WI38 (cell line): ENCODE data around the gene FOXN3.

Source experiments
- H3K4me3 ChIP-seq: 2 replicates; pipeline ENCODE4 v1.5.1; 2011; ENCODE audit warnings: low read depth, mild to moderate bottlenecking, control low read depth, low read length
- TF ChIP-seq, protein P1 (sequence below): IDR thresholded peaks from 2 replicates; pipeline ENCODE4 v1.5.1; 2012; ENCODE audit warnings: low read depth, mild to moderate bottlenecking, control low read depth, low read length

FOXN3 gene, protein sequence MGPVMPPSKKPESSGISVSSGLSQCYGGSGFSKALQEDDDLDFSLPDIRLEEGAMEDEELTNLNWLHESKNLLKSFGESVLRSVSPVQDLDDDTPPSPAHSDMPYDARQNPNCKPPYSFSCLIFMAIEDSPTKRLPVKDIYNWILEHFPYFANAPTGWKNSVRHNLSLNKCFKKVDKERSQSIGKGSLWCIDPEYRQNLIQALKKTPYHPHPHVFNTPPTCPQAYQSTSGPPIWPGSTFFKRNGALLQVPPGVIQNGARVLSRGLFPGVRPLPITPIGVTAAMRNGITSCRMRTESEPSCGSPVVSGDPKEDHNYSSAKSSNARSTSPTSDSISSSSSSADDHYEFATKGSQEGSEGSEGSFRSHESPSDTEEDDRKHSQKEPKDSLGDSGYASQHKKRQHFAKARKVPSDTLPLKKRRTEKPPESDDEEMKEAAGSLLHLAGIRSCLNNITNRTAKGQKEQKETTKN

DNA sequence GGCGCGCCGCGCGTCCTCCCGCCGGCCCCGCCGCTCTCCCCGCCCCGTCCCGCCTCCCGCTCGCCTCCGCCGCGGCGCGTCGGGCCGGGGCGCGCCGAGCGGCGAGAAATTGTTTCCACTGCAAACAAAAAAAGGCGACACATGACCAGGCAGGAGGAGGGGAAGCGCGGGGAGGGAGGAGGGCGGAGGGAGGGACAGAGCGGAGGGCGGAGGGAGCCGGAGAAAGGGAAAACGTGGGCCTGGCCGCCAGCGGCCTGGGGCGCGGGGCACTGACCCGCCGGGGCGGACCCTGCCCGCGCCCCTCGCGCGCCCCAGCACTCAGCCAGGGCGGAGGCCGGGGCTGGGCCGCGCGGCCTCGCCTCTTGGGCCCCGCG, at the start of gene FOXN3:
FOXN3 (minus strand) TSS at position 143 of the 374 bp plus-strand sequence. CDS start 4,757 bp downstream, outside the sequence.
- TF ChIP-seq, protein P1, sequence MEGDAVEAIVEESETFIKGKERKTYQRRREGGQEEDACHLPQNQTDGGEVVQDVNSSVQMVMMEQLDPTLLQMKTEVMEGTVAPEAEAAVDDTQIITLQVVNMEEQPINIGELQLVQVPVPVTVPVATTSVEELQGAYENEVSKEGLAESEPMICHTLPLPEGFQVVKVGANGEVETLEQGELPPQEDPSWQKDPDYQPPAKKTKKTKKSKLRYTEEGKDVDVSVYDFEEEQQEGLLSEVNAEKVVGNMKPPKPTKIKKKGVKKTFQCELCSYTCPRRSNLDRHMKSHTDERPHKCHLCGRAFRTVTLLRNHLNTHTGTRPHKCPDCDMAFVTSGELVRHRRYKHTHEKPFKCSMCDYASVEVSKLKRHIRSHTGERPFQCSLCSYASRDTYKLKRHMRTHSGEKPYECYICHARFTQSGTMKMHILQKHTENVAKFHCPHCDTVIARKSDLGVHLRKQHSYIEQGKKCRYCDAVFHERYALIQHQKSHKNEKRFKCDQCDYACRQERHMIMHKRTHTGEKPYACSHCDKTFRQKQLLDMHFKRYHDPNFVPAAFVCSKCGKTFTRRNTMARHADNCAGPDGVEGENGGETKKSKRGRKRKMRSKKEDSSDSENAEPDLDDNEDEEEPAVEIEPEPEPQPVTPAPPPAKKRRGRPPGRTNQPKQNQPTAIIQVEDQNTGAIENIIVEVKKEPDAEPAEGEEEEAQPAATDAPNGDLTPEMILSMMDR = no peak
- H3K4me3 ChIP-seq = peak within 1 kb of the TSS; percentile 86

DNA sequence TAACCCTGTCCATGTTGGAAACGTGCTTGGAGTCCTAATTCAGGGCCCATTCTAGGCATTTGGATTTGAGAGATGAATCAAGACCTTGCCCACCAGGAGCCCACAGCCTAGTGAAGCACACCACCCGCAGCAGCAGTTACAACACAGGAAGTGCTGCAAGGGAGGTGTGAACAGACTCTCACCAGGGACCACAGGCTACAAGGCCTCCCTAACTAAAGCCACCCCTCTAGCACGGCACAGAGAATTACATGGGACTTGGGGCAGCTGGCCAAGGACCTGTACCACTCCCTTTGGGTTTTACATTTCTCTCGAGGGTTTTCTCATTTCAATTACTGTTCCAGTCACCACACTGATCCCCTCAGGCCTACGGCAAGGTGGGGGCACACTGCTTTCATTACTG, 49.5 kb upstream of the FOXN3 start:
- TF ChIP-seq, protein P1 = no peak

DNA sequence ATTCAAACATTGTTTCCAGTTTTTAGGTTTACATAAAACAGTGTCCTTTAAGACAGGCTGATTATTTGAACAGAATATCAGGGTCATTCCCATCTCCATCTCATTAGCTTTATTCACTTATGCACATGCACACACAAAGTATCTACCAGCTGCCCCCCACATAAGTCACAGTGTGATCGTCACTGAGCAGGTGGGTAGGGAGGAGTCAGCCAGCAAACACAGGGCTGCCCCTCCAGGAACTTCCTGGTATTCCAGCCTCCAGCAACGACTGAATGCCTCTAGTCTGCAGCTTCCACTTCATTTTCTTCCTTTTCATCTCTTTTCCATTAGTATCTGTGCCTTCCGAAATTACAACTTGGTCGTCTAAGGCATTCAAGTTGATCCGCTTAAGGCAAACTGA, 48.8 kb upstream of the FOXN3 start:
- H3K4me3 ChIP-seq = no peak overlapping the region
- TF ChIP-seq, protein P1 = no peak

More for the DNA sequence above, 49.5 kb upstream of the FOXN3 start:
- no peak overlapping the region for H3K4me3 ChIP-seq

DNA sequence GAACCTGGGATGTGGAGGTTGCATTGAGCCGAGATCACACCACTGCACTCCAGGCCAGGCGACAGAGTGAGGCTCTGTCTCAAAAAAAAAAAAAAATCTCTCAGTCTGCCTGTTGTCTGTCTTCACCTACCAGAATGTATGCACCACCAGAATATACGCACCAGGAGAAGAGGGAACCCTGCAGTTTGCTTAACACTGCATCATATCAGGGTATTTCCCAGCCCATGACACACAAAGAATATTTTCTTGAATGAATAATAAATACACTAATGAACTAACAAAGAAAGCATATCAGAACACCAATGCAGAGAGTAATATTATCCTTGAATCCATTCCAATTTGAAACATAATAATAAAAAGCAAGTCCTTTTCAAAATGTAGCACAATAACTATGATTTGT, 44.2 kb upstream of the FOXN3 start:
- no peak overlapping the region for H3K4me3 ChIP-seq
- TF ChIP-seq, protein P1 = no peak

DNA sequence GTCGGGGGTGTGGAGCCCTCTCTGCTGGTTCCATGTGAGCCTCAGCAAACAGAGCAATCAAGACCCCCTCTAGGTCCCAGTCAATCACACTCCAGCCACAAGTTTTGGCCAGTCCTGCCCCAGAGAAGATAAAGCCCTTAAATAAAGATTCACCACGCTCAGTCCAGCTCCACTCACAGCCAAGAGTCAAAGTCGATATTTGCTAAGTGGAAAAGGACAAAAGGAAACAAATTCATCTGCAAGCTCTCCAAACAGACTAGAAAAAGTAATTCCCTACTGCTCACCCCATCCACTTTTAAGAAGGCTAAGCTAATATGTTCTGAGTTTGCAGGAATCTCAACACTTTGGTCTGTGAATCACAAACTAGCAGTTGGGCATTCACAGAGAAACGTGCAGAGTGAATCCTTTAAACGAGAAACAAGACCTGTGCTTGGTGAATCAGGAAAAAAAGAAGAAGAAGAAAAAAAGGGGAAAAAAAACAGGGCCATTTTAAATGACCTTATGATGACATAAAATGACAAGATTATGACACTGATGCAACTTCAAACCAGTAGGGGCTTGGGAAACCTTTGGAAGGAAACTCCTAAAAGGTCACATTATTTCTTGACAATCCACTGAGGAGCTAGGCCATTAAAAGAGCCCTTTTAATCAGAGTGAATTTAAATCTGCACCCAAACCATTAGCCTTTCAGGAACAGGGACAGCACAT, 41.8 kb upstream of the FOXN3 start:
- TF ChIP-seq, protein P1 = no peak
- H3K4me3 ChIP-seq = no peak overlapping the region

DNA sequence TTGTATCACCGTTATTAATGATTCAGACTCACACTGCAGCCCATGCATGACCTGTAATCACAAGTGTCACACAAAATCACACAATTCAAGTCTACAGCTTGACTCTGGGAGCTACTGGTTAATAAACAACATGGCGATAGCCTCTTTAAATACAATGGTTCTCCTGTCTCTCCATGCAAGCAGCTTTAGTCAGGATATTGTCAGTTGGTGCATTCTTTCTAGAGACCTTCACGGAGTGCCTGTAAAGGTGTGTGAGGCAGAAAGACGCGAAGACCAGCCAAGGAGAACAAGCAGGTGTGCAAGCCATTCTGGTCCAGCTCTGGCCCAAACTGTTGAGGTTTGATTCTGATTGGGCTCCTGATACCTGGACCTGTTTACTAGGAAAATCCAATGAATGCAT, 40.0 kb upstream of the FOXN3 start:
- TF ChIP-seq, protein P1 = no peak

DNA sequence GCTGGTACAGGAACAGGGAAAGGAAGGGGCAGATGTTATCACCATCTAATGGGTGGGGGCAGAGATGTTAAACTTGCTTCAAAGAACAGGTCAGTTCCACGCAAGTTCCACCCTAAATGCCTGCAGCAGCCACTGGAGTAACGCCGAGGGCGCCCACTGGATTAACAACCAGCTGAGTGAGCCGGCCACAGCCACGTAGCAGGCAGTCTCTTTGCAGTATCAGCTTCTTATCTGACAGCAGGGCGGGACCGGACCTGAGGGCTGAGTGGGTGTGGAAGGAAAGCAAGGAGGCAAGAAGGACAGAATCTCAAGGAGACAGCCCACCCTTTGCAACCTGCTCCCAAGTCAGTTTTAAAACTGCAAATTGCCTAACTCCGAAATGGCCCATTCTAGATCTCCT, 38.4 kb upstream of the FOXN3 start:
- H3K4me3 ChIP-seq = no peak overlapping the region
- TF ChIP-seq, protein P1 = no peak

More for the DNA sequence above, 40.0 kb upstream of the FOXN3 start:
- no peak overlapping the region for H3K4me3 ChIP-seq
